Liver (tissue), 3 donors: ENCODE measurements around the gene GPR176.

Experiments
- EGR1 ChIP-seq, 2 donors: IDR thresholded peaks; 2 replicates each; pipeline ENCODE4 v1.6.1; 2016 to 2018; ENCODE audit warnings: antibody characterized with exemption in 2 of 2, low read depth in 2 of 2
- FOXA1 ChIP-seq: IDR thresholded peaks from 2 replicates; pipeline ENCODE4 v1.6.1; 2016; ENCODE audit warnings: antibody characterized with exemption
- GABPA ChIP-seq, 2 donors: IDR thresholded peaks in 1 of 2; conservative IDR thresholded peaks in 1 of 2; 2 replicates each; pipeline ENCODE4 v1.6.1; 2016; ENCODE audit warnings: antibody characterized with exemption in 2 of 2, mild to moderate bottlenecking in 1 of 2, moderate library complexity in 1 of 2
- JUND ChIP-seq, 2 donors: IDR thresholded peaks; 2 replicates each; pipeline ENCODE4 v1.6.1; 2016; ENCODE audit warnings: antibody characterized with exemption in 2 of 2
- MAX ChIP-seq: IDR thresholded peaks from 2 replicates; pipeline ENCODE4 v1.6.1; 2016; ENCODE audit warnings: antibody characterized with exemption
- NR2F2 ChIP-seq: IDR thresholded peaks from 2 replicates; pipeline ENCODE4 v1.6.1; 2016; ENCODE audit warnings: antibody characterized with exemption
- RAD21 ChIP-seq, 2 donors: IDR thresholded peaks; 2 replicates each; pipeline ENCODE4 v1.6.1; 2016; ENCODE audit warnings: antibody characterized with exemption in 2 of 2, mild to moderate bottlenecking in 2 of 2
- REST ChIP-seq: IDR thresholded peaks from 2 replicates; pipeline ENCODE4 v1.6.1; 2016; ENCODE audit warnings: antibody characterized with exemption, mild to moderate bottlenecking
- TAF1 ChIP-seq: conservative IDR thresholded peaks from 2 replicates; pipeline ENCODE4 v1.6.1; 2016; ENCODE audit warnings: antibody characterized with exemption, mild to moderate bottlenecking
- YY1 ChIP-seq: IDR thresholded peaks from 2 replicates; pipeline ENCODE4 v1.6.1; 2016; ENCODE audit warnings: antibody characterized with exemption, mild to moderate bottlenecking
- TF ChIP-seq, protein P1 (sequence below): fragments of 150-350 bp; IDR thresholded peaks from 2 replicates; pipeline ENCODE4 v1.5.1; 2017; ENCODE audit warnings: improper control_type of control experiment, low read depth, low read length; ENCODE audit not compliant: missing input control
- TF ChIP-seq, protein P2 (sequence below): IDR thresholded peaks from 2 replicates; pipeline ENCODE4 v1.6.1; 2016; ENCODE audit warnings: antibody characterized with exemption
- TF ChIP-seq, protein P3 (sequence below): IDR thresholded peaks from 2 replicates; pipeline ENCODE4 v1.6.1; 2016; ENCODE audit warnings: antibody characterized with exemption
- donor health status: healthy.
- donor health status: healthy.

- TF ChIP-seq, protein P1, sequence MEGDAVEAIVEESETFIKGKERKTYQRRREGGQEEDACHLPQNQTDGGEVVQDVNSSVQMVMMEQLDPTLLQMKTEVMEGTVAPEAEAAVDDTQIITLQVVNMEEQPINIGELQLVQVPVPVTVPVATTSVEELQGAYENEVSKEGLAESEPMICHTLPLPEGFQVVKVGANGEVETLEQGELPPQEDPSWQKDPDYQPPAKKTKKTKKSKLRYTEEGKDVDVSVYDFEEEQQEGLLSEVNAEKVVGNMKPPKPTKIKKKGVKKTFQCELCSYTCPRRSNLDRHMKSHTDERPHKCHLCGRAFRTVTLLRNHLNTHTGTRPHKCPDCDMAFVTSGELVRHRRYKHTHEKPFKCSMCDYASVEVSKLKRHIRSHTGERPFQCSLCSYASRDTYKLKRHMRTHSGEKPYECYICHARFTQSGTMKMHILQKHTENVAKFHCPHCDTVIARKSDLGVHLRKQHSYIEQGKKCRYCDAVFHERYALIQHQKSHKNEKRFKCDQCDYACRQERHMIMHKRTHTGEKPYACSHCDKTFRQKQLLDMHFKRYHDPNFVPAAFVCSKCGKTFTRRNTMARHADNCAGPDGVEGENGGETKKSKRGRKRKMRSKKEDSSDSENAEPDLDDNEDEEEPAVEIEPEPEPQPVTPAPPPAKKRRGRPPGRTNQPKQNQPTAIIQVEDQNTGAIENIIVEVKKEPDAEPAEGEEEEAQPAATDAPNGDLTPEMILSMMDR, result no peak
- no peak for TF ChIP-seq EGR1 (IDR thresholded peaks at IDR 0.05; ENCODE audit: low read depth in 2 of 2)
- TF ChIP-seq TAF1, result no peak
- TF ChIP-seq FOXA1, result no peak
- no peak for TF ChIP-seq REST
- no peak for TF ChIP-seq GABPA (IDR thresholded peaks at IDR 0.05 in 1 of 2, conservative IDR thresholded peaks at IDR 0.05 in 1 of 2)
- no peak for TF ChIP-seq JUND (IDR thresholded peaks at IDR 0.05)
- TF ChIP-seq MAX, result no peak
- TF ChIP-seq, protein P2, sequence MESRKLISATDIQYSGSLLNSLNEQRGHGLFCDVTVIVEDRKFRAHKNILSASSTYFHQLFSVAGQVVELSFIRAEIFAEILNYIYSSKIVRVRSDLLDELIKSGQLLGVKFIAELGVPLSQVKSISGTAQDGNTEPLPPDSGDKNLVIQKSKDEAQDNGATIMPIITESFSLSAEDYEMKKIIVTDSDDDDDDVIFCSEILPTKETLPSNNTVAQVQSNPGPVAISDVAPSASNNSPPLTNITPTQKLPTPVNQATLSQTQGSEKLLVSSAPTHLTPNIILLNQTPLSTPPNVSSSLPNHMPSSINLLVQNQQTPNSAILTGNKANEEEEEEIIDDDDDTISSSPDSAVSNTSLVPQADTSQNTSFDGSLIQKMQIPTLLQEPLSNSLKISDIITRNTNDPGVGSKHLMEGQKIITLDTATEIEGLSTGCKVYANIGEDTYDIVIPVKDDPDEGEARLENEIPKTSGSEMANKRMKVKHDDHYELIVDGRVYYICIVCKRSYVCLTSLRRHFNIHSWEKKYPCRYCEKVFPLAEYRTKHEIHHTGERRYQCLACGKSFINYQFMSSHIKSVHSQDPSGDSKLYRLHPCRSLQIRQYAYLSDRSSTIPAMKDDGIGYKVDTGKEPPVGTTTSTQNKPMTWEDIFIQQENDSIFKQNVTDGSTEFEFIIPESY, result no peak
- no peak for TF ChIP-seq RAD21 (IDR thresholded peaks at IDR 0.05)
- TF ChIP-seq, protein P3, sequence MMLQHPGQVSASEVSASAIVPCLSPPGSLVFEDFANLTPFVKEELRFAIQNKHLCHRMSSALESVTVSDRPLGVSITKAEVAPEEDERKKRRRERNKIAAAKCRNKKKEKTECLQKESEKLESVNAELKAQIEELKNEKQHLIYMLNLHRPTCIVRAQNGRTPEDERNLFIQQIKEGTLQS, result no peak
- TF ChIP-seq YY1, result no peak
- TF ChIP-seq NR2F2, result no peak
Observed at GRCh38 chr15:39864116-39864515, 56.0 kb downstream of the GPR176 start.
